ENCODE results near the gene C22orf23. TPM values are rescaled to one million over a fixed set of nuclear protein-coding genes. Genes with fewer than 3 reads are reported as not detected.

C22orf23 gene
- polyA plus RNA-seq, 1 of the 3 experiments (the other 2 are of a cell fraction), result 0.33 TPM

DNA sequence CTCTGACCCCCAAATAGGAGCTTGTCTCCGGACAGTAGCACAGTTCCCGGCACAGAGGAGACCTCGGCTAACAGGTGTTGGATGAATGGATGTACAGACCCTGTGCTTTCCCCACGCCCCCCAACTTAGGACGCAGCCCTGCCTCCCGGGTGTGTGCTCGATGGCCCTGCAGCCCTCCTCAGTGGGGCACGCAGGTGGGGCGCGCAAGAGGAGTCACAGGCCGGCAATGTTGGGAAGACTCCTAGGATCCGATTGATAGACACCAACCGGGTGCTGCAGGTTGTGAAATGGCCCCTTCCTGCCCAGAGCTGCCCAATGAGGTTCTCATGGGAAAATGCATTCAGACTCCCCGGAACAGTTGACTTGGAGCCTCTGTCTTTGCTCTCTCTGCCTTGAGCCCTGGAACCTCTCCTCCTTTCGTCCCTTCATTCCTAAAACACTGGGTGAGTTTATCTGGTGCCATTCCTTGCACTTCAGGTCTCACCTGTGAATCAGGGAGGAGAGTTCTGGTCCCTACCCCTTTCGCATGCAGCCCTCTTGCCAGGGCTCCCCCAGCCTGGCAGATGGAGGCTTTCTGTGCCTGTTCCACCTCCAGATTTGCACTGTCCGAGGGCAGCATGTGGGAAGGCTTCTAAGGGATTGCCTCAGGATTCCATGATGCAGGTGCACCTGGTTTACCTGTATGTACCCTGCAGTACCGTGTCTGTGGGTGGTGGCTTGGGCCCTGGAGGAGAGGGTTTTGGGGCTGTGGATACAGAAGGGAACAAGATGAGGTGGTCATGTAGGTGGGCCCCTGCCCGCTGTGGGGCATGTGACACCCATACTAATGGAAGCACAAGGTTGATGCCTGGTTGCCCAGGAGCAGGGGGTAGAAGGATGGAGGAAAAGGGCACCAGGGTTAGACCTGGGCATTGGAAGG, 46.1 kb downstream of the C22orf23 start:
- peaks cover 18% of the 10 kb centered on the region for H3F3A ChIP-seq (replicated peaks; ENCODE audit: insufficient read depth)
- H3K4me1 ChIP-seq (ENCODE audit: control insufficient read depth in 1 of 2, insufficient read depth in 2 of 2, low read depth in 1 of 2, low read length in 1 of 2), result peaks cover 9 to 18% of the 10 kb centered on the region in 2 experiments; a peak in 3 of 4 replicates
- ChIA-PET POLR2A (interaction anchor here (0.6 kb wide), 1 partner anchor 271 kb away, joined by 3 read pairs; no protein-coding TSS in a partner anchor), CTCF (interaction anchor here (0.6 to 1.6 kb wide), 7 partner anchors 15 to 226 kb away, joined by 3 to 5 read pairs (median 3); no protein-coding TSS in a partner anchor)
- H3K4me3 ChIP-seq (ENCODE audit: low read depth in 2 of 2, low read length in 1 of 2), result peak overlapping the region; percentile 68 to 87
- H4K20me1 ChIP-seq (ENCODE audit: insufficient read depth), result peaks cover 40% of the 10 kb centered on the region
- DNase-seq, result no peak
- TF ChIP-seq RAD21 (IDR thresholded peaks at IDR 0.05; ENCODE audit: low read length) (no peak), SIN3A (IDR thresholded peaks at IDR 0.05; ENCODE audit: borderline replicate concordance, low read depth, low read length) (no peak), CTCF (IDR thresholded peaks at IDR 0.05) (no peak), TCF12 (IDR thresholded peaks at IDR 0.05) (no peak), POLR2AphosphoS5 (IDR thresholded peaks at IDR 0.05; ENCODE audit: low read depth, low read length) (no peak)
- TF ChIP-seq, protein P1, sequence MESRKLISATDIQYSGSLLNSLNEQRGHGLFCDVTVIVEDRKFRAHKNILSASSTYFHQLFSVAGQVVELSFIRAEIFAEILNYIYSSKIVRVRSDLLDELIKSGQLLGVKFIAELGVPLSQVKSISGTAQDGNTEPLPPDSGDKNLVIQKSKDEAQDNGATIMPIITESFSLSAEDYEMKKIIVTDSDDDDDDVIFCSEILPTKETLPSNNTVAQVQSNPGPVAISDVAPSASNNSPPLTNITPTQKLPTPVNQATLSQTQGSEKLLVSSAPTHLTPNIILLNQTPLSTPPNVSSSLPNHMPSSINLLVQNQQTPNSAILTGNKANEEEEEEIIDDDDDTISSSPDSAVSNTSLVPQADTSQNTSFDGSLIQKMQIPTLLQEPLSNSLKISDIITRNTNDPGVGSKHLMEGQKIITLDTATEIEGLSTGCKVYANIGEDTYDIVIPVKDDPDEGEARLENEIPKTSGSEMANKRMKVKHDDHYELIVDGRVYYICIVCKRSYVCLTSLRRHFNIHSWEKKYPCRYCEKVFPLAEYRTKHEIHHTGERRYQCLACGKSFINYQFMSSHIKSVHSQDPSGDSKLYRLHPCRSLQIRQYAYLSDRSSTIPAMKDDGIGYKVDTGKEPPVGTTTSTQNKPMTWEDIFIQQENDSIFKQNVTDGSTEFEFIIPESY (IDR thresholded peaks at IDR 0.05; ENCODE audit: borderline replicate concordance, low read depth), result no peak
- no peaks in the 10 kb centered on the region for H3K36me3 ChIP-seq (replicated peaks in 1 of 2; ENCODE audit: control insufficient read depth in 1 of 2, insufficient read depth in 2 of 2, low read length in 1 of 2)
- peak overlapping the region; percentile 85 for H3K9ac ChIP-seq
- no peaks in the 10 kb centered on the region for H3K9me2 ChIP-seq
- 76% methylated on average over 8 of the region's 19 CpGs for WGBS (ENCODE audit: low lambda C conversion rate)
- no peaks in the 10 kb centered on the region for H3K9me3 ChIP-seq
- H3K4me2 ChIP-seq, result peak overlapping the region; percentile 98
- peaks cover 60% of the 10 kb centered on the region for H3K79me2 ChIP-seq (ENCODE audit: insufficient read depth)
- H3K27me3 ChIP-seq (ENCODE audit: insufficient read depth), result no peaks in the 10 kb centered on the region
- no peak overlapping the region for H2AFZ ChIP-seq (ENCODE audit: low read depth)
- H3K27ac ChIP-seq (ENCODE audit: low read depth in 2 of 2, low read length in 1 of 2), result peak overlapping the region in 1 of 2 experiments; percentile 47; a peak in 2 of 4 replicates

DNA sequence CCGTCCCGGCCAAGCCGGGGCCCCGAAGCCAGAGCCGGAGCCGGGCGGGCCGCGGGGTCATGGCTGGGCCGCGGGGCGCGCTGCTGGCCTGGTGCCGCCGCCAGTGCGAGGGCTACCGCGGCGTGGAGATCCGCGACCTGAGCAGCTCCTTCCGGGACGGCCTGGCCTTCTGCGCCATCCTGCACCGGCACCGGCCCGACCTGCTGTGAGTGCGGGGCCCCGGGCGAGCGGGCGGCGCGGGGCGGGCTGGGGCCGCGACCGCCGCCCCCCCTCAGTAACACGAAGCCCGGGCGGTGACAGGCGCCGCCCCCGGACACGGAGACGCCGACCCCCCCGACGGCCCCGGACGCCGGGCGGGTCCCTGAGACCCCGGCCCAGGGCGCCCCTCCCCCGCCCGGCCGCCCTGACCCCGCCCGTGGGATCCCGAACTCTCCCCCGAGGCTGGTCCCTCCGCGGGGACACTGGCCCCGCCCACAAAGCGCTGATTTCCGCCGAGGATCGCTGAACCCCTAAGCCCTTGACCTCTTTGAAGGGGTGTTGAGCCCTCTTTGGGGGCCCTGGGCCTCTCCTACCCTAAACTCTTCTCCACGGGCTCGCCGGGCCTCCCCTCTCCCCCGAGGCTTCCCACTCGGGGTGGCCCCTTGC, 46.9 kb downstream of the C22orf23 start:
- no peak for TF ChIP-seq MXI1 (IDR thresholded peaks at IDR 0.05; ENCODE audit: low read depth, low read length)
- TF ChIP-seq CTCF (IDR thresholded peaks at IDR 0.05), result no peak
- no peaks in the 10 kb centered on the region for H3K27me3 ChIP-seq (ENCODE audit: insufficient read depth)
- H2AFZ ChIP-seq (ENCODE audit: low read depth), result no peak overlapping the region
- peaks cover 9 to 18% of the 10 kb centered on the region in 2 experiments; a peak in 3 of 4 replicates for H3K4me1 ChIP-seq (ENCODE audit: control insufficient read depth in 1 of 2, insufficient read depth in 2 of 2, low read depth in 1 of 2, low read length in 1 of 2)
- H3K4me2 ChIP-seq, result peak overlapping the region; percentile 98
- H3K9ac ChIP-seq, result peak overlapping the region; percentile 85
- peaks cover 52% of the 10 kb centered on the region for H3K79me2 ChIP-seq (ENCODE audit: insufficient read depth)
- H3K36me3 ChIP-seq (replicated peaks in 1 of 2; ENCODE audit: control insufficient read depth in 1 of 2, insufficient read depth in 2 of 2, low read length in 1 of 2), result no peaks in the 10 kb centered on the region
- peaks cover 34% of the 10 kb centered on the region for H4K20me1 ChIP-seq (ENCODE audit: insufficient read depth)
- CTCF ChIA-PET, result interaction anchor here (0.5 to 1.7 kb wide), 19 partner anchors 9 to 225 kb away, joined by 3 to 8 read pairs (median 3); no protein-coding TSS in a partner anchor
- no peaks in the 10 kb centered on the region for H3K9me2 ChIP-seq
- H3F3A ChIP-seq (replicated peaks; ENCODE audit: insufficient read depth), result peaks cover 18% of the 10 kb centered on the region
- POLR2A ChIA-PET, result interaction anchor here (0.6 to 1.4 kb wide), 6 partner anchors 10 to 63 kb away, joined by 3 to 9 read pairs (median 4); partner anchors contain the start of gene ANKRD54
- peak overlapping the region; percentile 47 to 62; a peak in 3 of 4 replicates for H3K27ac ChIP-seq (ENCODE audit: low read depth in 2 of 2, low read length in 1 of 2)
- WGBS (ENCODE audit: low lambda C conversion rate), result 5% methylated on average over 16 of the region's 75 CpGs
- no peaks in the 10 kb centered on the region for H3K9me3 ChIP-seq
- DNase-seq, result peak; percentile 78
- peak overlapping the region; percentile 68 to 87 for H3K4me3 ChIP-seq (ENCODE audit: low read depth in 2 of 2, low read length in 1 of 2)
